ENCODE data around the gene MACROH2A1.

Gene MACROH2A1

GRCh38 chr5:135445306-135445985 is 46.4 kb upstream of the MACROH2A1 start:
- no peak for DNase-seq (ENCODE audit: low read depth)
- H3K4me3 ChIP-seq (ENCODE audit: low read depth, low read length): no peak overlapping the region
- in situ Hi-C loops (cut with HindIII; ENCODE audit: low sequenced_read_pairs): no loop called here
- TF ChIP-seq CTCF (IDR thresholded peaks at IDR 0.05; ENCODE audit: low read depth, low read length, missing control alignments): no peak

GRCh38 chr5:135444881-135445280 is 45.9 kb upstream of the MACROH2A1 start:
- no peak overlapping the region for H3K4me3 ChIP-seq (ENCODE audit: low read depth, low read length)
- in situ Hi-C loops (cut with HindIII; ENCODE audit: low sequenced_read_pairs): no loop called here
- no peak for DNase-seq (ENCODE audit: low read depth)
- no peak for TF ChIP-seq CTCF (IDR thresholded peaks at IDR 0.05; ENCODE audit: low read depth, low read length, missing control alignments)

- no peak for TF ChIP-seq CTCF (IDR thresholded peaks at IDR 0.05; ENCODE audit: low read depth, low read length, missing control alignments)
- in situ Hi-C loops (cut with HindIII; ENCODE audit: low sequenced_read_pairs): no loop called here
- no peak for DNase-seq (ENCODE audit: low read depth)
- no peak overlapping the region for H3K4me3 ChIP-seq (ENCODE audit: low read depth, low read length)
These were observed 45.3 kb upstream of the MACROH2A1 start for GRCh38 chr5:135444360-135444759.

- no peak for TF ChIP-seq CTCF (IDR thresholded peaks at IDR 0.05; ENCODE audit: low read depth, low read length, missing control alignments)
- DNase-seq (ENCODE audit: low read depth): no peak
- no peak overlapping the region for H3K4me3 ChIP-seq (ENCODE audit: low read depth, low read length)
- in situ Hi-C loops (cut with HindIII; ENCODE audit: low sequenced_read_pairs): no loop called here
These were observed 44.3 kb upstream of the MACROH2A1 start for GRCh38 chr5:135443161-135443960.

- DNase-seq (ENCODE audit: low read depth): no peak
- no peak for TF ChIP-seq CTCF (IDR thresholded peaks at IDR 0.05; ENCODE audit: low read depth, low read length, missing control alignments)
- H3K4me3 ChIP-seq (ENCODE audit: low read depth, low read length): no peak overlapping the region
- in situ Hi-C loops (cut with HindIII; ENCODE audit: low sequenced_read_pairs): no loop called here
These were observed 43.6 kb upstream of the MACROH2A1 start for GRCh38 chr5:135442431-135443160.

GRCh38 chr5:135441919-135442318 is 42.9 kb upstream of the MACROH2A1 start:
- H3K4me3 ChIP-seq (ENCODE audit: low read depth, low read length): no peak overlapping the region
- DNase-seq (ENCODE audit: low read depth): no peak
- TF ChIP-seq CTCF (IDR thresholded peaks at IDR 0.05; ENCODE audit: low read depth, low read length, missing control alignments): no peak
- in situ Hi-C loops (cut with HindIII; ENCODE audit: low sequenced_read_pairs): no loop called here
